ENCODE measurements around the gene TAS1R1. TPM values are rescaled to one million over a fixed set of nuclear protein-coding genes. Genes with fewer than 3 reads are reported as not detected.

TAS1R1 gene
- total RNA-seq, 4 donors from 2014 or later = not detected

- no peak for TF ChIP-seq CTCF (IDR thresholded peaks at IDR 0.05; ENCODE audit: low read depth)
Measured at GRCh38 chr1:6599141-6599975, 44.3 kb downstream of the TAS1R1 start.

- no peak for TF ChIP-seq CTCF (IDR thresholded peaks at IDR 0.05; ENCODE audit: low read depth)
Measured at GRCh38 chr1:6600410-6601048, 45.4 kb downstream of the TAS1R1 start.

GRCh38 chr1:6601049-6601922 lies 46.2 kb downstream of the TAS1R1 start:
- no peak for TF ChIP-seq CTCF (IDR thresholded peaks at IDR 0.05; ENCODE audit: low read depth)

- no peak for TF ChIP-seq CTCF (IDR thresholded peaks at IDR 0.05; ENCODE audit: low read depth)
Measured at GRCh38 chr1:6601923-6602668, 47.0 kb downstream of the TAS1R1 start.

GRCh38 chr1:6602669-6603237 lies 47.6 kb downstream of the TAS1R1 start, which contains the start of gene KLHL21:
Gene KLHL21, minus strand, starts transcription at chr1:6602869. Its CDS starts 52 bp downstream, at chr1:6602817.
- TF ChIP-seq CTCF (IDR thresholded peaks at IDR 0.05; ENCODE audit: low read depth) = no peak

GRCh38 chr1:6603238-6603914 lies 48.3 kb downstream of the TAS1R1 start:
- no peak for TF ChIP-seq CTCF (IDR thresholded peaks at IDR 0.05; ENCODE audit: low read depth)
